GM18505 (cell line): ENCODE results near the gene XRCC3.

Experiments used
- ATAC-seq: cut with Tn5 transposase; IDR thresholded peaks from one replicate; pipeline ENCODE4 v1.9.1; 2021; ENCODE audit not compliant: unreplicated experiment
- POLR2A ChIP-seq: IDR thresholded peaks from 4 replicates; pipeline ENCODE4 v1.6.1; 2011; ENCODE audit warnings: borderline replicate concordance; ENCODE audit not compliant: insufficient read depth, insufficient read length; ENCODE audit errors: extremely low read depth

XRCC3 gene

GRCh38 chr14:103712633-103713247 is 2.5 kb downstream of the XRCC3 start:
- no peak for ATAC-seq
- TF ChIP-seq POLR2A: no peak

DNA sequence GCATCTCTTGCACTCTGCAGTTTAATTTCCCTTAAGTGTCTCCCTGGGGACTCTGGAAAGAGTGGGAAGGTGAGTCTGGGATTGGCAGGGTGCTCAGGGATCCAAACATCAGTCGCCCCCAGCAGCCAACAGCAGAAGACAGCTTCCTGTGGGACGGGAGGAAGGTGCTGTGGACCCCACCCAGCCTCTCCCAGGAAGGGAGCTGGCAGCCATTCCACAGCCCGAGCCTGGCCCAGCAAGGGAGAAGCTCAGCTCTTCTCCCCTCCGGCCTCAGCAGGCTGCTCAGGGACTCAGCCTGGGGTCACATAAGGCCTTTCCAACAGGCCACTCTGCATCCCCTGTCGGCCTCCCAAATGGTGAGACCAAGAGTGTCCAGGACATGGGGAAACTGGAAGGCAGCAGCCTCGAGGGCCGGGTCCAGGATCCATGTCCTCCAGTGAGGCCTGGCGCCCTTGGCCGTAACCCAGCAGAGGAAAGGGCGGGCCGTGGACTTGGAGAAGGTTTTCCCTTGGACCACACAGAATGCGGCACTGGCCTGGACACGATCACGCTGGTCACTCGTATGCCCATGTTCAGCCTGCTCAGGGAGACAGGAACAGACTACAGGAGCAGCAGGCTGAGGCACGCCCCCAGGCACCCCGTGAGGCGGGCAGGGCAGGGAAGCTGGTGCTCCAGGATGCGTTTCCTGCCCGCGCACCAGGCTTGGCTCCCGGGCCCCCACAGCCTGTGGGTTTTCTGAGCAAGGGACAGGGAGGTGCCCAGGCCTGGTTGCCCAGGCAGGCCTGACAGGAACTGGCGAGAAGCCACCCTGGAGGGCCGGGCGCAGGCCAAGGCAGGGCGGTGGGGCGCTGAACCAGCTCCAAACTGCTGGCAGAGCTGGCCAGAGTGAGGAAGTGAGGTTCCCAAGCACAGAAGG is 3.5 kb downstream of the XRCC3 start:
- ATAC-seq: no peak
- no peak for TF ChIP-seq POLR2A

DNA sequence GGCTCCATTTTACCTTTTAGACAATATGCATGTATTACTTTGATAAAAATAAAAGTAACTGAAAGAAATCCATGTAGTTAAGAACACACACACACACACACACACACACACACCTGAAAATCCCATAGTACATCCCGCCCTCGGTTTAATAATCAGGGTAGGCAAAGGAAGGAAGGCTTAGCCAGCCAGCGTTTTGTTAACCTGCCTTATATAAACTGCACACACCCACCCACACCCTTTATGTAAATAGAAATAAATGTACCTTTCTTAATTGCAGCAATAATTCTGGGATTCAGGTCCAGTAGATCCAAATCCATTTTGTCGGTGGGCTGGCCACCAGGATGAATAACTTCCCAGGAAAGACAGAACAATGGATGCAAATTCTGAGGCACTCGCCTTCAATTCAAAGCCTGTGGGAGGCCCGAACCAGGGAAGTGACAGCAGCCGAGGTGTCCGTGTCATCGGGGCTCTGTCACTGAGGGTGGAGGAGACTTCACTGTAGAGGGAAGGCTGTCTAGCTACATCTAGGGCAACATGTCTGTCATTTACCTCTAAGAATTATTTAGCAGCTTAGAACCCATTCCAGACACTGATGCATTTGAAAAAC is 4.4 kb downstream of the XRCC3 start:
- ATAC-seq: no peak

GRCh38 chr14:103709814-103710213 is 5.4 kb downstream of the XRCC3 start:
- ATAC-seq: no peak
- no peak for TF ChIP-seq POLR2A

More for the DNA sequence above, 4.4 kb downstream of the XRCC3 start:
- no peak for TF ChIP-seq POLR2A

- no peak for ATAC-seq
- TF ChIP-seq POLR2A: no peak
These were observed 6.5 kb downstream of the XRCC3 start for GRCh38 chr14:103708750-103709187.

DNA sequence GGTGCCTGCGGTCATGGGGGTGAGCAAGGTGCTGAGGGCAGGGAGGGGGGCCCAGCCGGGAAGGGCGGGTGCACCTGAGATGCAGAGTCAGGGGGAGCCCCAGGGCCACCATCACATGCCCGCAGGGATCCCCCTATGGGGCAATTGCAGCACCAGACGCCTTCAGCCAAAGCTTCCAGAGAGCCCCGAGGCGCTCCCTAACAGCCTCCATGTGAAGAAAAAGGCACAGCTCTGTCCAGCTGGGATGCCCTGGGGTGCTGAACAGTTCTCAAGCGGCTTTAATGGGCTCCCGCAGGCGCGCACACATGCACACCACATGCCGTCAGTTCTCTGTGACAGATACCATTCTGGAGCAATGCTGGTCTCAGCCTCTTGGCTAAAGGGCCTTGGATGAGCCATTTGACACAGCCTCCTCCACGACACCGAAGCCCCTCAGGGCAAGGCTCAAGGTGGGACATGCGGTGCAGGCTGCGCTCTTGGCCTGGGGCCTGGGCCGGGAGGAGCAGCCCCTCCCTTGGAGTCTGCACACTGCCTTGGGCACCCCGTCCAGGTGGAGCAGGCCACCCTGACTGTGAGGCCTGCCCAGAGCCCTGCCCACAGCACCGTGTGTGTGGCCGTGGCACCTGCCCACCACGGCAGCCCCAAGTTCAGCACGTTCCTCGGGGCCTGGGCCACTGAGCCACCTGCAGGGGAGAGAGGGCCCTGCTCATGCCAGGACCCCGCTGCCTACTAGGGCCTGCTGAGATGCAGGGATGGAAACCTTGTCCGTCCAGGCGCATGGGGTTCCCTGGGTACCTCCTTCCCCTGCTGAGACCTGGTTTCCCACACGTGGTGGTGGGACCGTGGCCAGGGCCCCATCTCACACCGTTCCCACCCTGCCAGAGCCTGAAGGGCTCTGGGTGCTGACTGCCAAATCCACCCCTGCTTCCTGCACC is 7.7 kb downstream of the XRCC3 start:
- no peak for TF ChIP-seq POLR2A
- ATAC-seq: no peak

DNA sequence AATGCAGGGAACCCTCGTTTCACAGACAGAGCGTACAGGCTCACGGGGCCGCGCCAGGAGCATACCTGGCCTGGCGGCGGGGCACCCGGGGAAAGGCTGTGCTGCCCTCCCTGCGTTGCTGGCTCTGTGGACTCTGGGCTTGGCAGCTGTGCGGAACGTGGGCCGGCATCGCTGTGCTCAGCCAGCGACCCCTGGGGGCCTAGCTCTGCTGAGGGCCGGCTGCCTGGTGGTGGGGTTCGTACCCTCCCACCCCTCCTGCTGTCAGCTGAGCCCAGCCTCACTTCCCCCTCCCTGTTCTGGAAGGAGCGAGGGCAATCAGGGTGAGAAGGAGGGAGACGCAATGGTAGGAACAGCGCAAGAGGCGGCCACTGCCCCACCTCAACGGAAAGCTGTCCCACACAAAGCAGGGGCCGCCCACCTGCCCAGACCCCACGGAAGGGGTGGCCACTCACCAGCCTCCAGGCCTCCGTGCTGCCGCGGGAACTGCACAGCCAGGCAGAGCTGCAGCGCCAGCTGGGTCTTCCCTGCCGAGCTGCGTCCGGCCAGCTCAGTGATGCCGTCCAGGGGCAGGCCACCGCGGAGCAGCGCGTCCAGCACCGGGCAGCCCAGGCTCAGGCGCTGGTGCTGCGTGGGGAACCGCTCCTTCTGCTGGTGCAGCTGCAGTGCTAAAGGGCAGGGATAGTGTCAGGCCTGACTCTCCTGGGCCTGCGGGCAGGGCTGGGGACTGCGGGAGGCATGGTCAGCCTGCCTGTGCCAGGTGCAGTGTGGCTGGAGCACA is 8.5 kb downstream of the XRCC3 start:
- no peak for TF ChIP-seq POLR2A
- ATAC-seq: no peak

DNA sequence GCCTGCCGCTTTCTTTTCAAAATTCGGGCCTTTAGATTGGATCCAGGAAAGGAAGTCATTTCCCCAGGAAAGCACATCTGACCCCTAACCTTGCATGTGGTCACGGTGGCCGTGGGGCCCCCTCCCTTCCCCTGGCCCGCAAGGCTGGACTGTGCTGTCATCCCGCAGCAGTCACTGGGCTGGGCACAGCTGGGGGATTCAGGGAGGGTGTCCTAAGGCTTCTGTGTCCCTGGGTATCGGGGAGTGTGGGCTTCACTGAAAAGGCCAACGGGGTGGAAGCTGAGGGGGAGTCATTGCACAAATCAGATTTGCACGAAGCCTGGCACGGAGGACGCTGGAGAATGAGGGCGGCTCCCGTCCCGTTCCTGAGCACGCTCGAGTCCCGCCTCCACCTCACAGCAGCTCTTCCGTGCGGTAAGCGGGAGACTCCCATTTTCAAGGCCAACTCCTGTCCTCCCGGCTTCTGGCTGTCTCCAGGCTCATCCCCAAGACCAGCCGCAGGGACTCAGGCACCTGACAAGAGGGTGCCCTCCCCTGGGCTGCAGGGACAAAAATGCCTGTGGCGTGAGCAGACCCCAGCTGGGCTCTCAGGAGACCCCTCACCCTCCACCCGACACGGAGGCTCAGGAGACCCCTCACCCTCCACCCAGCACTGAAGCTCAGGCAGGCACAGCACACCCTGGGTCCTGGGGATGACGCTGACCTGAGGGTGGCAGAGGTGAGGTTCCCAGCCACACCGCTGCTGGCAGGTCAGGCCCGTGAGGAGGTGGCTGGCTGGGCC is 9.6 kb downstream of the XRCC3 start:
- no peak for ATAC-seq
- no peak for TF ChIP-seq POLR2A

DNA sequence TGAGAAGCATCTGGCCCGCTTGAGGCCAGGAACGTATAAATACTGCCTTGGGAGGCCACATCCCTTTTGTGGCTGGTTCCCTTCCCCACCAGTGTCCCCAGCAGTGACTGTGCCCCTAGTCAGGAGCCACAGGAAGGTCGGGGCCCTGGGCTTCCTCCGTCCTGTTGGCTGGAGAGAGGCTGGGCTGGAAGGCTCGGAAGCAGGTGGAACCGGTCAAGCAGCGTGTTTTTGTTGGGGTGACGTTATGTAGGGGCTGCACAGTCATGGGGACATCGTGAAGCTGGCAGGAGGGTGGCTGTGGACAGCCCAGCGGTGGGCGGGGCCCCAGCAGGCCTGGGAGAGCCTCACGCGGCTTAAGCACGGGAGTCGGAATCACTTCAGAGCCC is 10.1 kb downstream of the XRCC3 start:
- no peak for ATAC-seq
- TF ChIP-seq POLR2A: no peak

DNA sequence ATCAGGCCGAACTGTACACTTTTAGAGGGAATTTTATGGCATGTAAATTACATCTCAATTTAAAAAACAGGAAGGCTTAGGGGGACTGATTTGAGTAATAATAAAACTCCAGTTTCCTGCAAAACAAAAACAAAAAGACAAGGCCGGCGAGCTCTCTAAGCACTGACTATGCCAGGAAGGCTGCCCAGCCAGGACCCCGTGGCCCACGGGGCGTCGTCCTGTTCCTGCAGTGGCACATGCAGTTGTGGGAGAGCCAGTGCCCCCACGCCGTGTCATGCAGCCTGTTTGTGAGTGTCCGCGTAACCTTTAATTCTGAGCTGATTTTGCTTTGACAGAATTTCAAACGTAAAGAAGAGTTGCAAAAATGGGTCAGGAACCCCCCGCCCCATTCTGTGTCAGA is 10.5 kb downstream of the XRCC3 start:
- ATAC-seq: no peak
- TF ChIP-seq POLR2A: no peak
